Endothelial cell (in vitro differentiated cells): ENCODE data around the gene NKAIN1. TPM values are rescaled to one million over a fixed set of nuclear protein-coding genes. Genes with fewer than 3 reads are reported as not detected.

Experiments
- DNase-seq: peaks from one replicate; pipeline ENCODE4 v3.0.0; 2021; ENCODE audit warnings: low spot score
- H3K27ac Mint-ChIP-seq: one replicate; pipeline ENCODE4 v1.8.0; 2021; ENCODE audit warnings: mixed read lengths, inconsistent platforms; ENCODE audit not compliant: unreplicated experiment
- H3K27me3 Mint-ChIP-seq: one replicate; pipeline ENCODE4 v1.8.0; 2021; ENCODE audit warnings: mild to moderate bottlenecking, moderate library complexity, mixed read lengths, inconsistent platforms; ENCODE audit not compliant: unreplicated experiment
- H3K36me3 Mint-ChIP-seq: one replicate; pipeline ENCODE4 v1.8.0; 2021; ENCODE audit warnings: mild to moderate bottlenecking, low read depth, mixed read lengths, inconsistent platforms; ENCODE audit not compliant: unreplicated experiment
- H3K4me1 Mint-ChIP-seq: one replicate; pipeline ENCODE4 v1.8.0; 2021; ENCODE audit warnings: mild to moderate bottlenecking, mixed read lengths, inconsistent platforms; ENCODE audit not compliant: unreplicated experiment
- H3K4me3 Mint-ChIP-seq: one replicate; pipeline ENCODE4 v1.8.0; 2021; ENCODE audit warnings: mild to moderate bottlenecking, mixed read lengths, inconsistent platforms; ENCODE audit not compliant: unreplicated experiment
- H3K9me3 Mint-ChIP-seq: one replicate; pipeline ENCODE4 v1.8.0; 2021; ENCODE audit warnings: mixed read lengths, inconsistent platforms; ENCODE audit not compliant: unreplicated experiment
- CTCF ChIP-seq: fragments of 200-600 bp; sonication (generic); IDR thresholded peaks from one replicate; pipeline ENCODE4 v1.5.0; 2021; ENCODE audit warnings: antibody characterized with exemption; ENCODE audit not compliant: unreplicated experiment
- total RNA-seq: library from RNA; stranded (reverse); fragmentation: NEBNext Ultra II Directional; extraction: Animal tissue kit (Norgen Biotek cat#: 25700); gene quantifications from one replicate; pipeline ENCODE4 v1.2.1, GENCODE V29; 2021; ENCODE audit not compliant: unreplicated experiment

Gene NKAIN1
- total RNA-seq, 1 donor from 2014 or later: 3.7 TPM

GRCh38 chr1:31228986-31229385 lies 10.7 kb downstream of the NKAIN1 start:
- Mint-ChIP-seq H3K9me3 (no peaks in the 10 kb centered on the region), H3K27me3 (no peaks in the 10 kb centered on the region), H3K36me3 (no peaks in the 10 kb centered on the region), H3K27ac (no peak overlapping the region), H3K4me1 (no peaks in the 10 kb centered on the region), H3K4me3 (no peak overlapping the region)
- no peak for DNase-seq
- no peak for TF ChIP-seq CTCF

GRCh38 chr1:31227891-31228568 lies 11.7 kb downstream of the NKAIN1 start:
- Mint-ChIP-seq H3K36me3 (no peaks in the 10 kb centered on the region), H3K4me3 (no peak overlapping the region), H3K4me1 (no peaks in the 10 kb centered on the region), H3K27ac (no peak overlapping the region), H3K9me3 (no peaks in the 10 kb centered on the region), H3K27me3 (no peaks in the 10 kb centered on the region)
- no peak for DNase-seq
- no peak for TF ChIP-seq CTCF

GRCh38 chr1:31224068-31224467 lies 15.6 kb downstream of the NKAIN1 start:
- Mint-ChIP-seq H3K4me3 (no peak overlapping the region), H3K4me1 (peaks cover 5% of the 10 kb centered on the region), H3K9me3 (no peaks in the 10 kb centered on the region), H3K27me3 (peaks cover 1% of the 10 kb centered on the region), H3K36me3 (no peaks in the 10 kb centered on the region), H3K27ac (no peak overlapping the region)
- no peak for DNase-seq
- TF ChIP-seq CTCF: no peak

- H3K4me1 Mint-ChIP-seq: peaks cover 7% of the 10 kb centered on the region
- H3K27me3 Mint-ChIP-seq: peaks cover 3% of the 10 kb centered on the region
- H3K36me3 Mint-ChIP-seq: no peaks in the 10 kb centered on the region
- H3K4me3 Mint-ChIP-seq: no peak overlapping the region
- DNase-seq: peak; percentile 25
- TF ChIP-seq CTCF: no peak
- H3K9me3 Mint-ChIP-seq: no peaks in the 10 kb centered on the region
- H3K27ac Mint-ChIP-seq: no peak overlapping the region
Observed at GRCh38 chr1:31222176-31222575, 17.5 kb downstream of the NKAIN1 start.

- Mint-ChIP-seq H3K9me3 (no peaks in the 10 kb centered on the region), H3K4me1 (peaks cover 10% of the 10 kb centered on the region), H3K36me3 (no peaks in the 10 kb centered on the region), H3K27me3 (peaks cover 3% of the 10 kb centered on the region), H3K4me3 (no peak overlapping the region), H3K27ac (no peak overlapping the region)
- DNase-seq: no peak
- TF ChIP-seq CTCF: no peak
Observed at GRCh38 chr1:31221072-31221471, 18.6 kb downstream of the NKAIN1 start.
